ENCODE data around the gene ZNF609. TPM values are rescaled to one million over a fixed set of nuclear protein-coding genes. Genes with fewer than 3 reads are reported as not detected.
A peak's percentile ranks its signal among the peaks of the same experiment; 100 is the strongest.

Gene ZNF609
- total RNA-seq, 4 donors from 2014 or later, result 10.3 to 16.5 (median 12.4) TPM

DNA sequence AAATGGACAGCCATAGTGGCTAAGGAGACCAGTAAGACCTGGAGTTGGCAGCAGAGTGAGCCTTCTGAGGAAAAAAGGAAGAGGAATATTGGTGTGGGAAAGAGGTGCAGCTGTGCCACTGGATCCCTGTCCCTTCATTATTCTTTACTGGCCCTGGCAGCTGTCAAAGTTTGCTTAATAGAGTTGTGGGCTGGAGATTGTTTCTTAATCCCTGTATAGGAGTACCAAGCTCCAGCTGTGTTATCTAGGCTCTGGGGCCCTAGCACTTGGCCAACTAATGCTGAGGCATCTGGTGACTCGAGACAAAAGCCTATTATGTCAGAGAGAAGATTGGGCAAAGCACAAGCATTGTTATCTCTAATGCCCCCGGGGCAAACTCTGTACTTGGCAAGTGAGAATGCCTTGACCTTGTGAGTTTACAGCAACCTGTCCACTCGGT lies 61.4 kb downstream of the ZNF609 start:
- no peak overlapping the region for H3K4me3 ChIP-seq
- peak overlapping the region in 1 of 4 donors; percentile 18 for H3K27ac ChIP-seq
- no peak for DNase-seq
- no peak for TF ChIP-seq POLR2A (IDR thresholded peaks at IDR 0.05)
- TF ChIP-seq, protein P1, sequence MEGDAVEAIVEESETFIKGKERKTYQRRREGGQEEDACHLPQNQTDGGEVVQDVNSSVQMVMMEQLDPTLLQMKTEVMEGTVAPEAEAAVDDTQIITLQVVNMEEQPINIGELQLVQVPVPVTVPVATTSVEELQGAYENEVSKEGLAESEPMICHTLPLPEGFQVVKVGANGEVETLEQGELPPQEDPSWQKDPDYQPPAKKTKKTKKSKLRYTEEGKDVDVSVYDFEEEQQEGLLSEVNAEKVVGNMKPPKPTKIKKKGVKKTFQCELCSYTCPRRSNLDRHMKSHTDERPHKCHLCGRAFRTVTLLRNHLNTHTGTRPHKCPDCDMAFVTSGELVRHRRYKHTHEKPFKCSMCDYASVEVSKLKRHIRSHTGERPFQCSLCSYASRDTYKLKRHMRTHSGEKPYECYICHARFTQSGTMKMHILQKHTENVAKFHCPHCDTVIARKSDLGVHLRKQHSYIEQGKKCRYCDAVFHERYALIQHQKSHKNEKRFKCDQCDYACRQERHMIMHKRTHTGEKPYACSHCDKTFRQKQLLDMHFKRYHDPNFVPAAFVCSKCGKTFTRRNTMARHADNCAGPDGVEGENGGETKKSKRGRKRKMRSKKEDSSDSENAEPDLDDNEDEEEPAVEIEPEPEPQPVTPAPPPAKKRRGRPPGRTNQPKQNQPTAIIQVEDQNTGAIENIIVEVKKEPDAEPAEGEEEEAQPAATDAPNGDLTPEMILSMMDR (IDR thresholded peaks at IDR 0.05 in 4 of 5, conservative IDR thresholded peaks at IDR 0.05 in 1 of 5), result no peak
- H3K36me3 ChIP-seq, result no peaks in the 10 kb centered on the region
- intact Hi-C loops (cut with DNase I; ENCODE audit: low total_unique reads), result no loop called here
- in situ Hi-C loops (cut with MboI; ENCODE audit: low sequenced_read_pairs in 4 of 4), result no loop called here
- peak in 1 of 2 donors; percentile 52 for ATAC-seq
- H3K4me1 ChIP-seq, result peaks cover 18 to 25% of the 10 kb centered on the region in 2 donors
- H3K27me3 ChIP-seq, result no peaks in the 10 kb centered on the region
- H3K9me3 ChIP-seq, result no peaks in the 10 kb centered on the region

DNA sequence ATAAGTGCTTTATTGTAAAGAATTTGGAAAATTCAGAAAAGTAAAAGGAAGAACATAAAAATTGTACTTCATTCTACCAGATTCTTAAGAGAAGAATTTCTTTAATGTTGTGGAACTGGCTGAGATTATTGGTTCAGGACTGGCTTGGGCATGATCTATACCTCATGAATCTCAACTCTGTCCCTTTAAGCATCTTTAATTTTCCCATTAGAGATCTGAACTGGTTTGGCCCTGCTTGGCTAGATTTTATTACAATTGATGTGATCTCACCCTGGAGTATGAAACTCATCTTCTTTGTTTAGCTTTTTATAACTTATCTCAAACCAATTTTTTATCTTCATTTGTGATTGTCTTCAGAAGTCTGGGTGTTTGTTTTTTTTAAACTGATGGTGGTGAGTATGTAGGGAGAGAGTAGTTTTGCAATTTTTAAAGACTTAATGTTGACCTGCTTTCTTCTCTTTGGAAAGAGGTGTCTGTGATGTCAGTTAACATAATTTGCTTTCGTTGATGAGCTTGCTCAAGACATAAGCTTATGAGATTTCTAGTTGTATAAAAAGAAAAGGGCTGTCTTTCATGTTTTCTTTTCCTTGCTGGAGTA lies 61.9 kb downstream of the ZNF609 start:
- intact Hi-C loops (cut with DNase I; ENCODE audit: low total_unique reads) (no loop called here), in situ Hi-C loops (cut with MboI; ENCODE audit: low sequenced_read_pairs in 4 of 4) (no loop called here)
- Histone ChIP-seq H3K9me3 (no peaks in the 10 kb centered on the region), H3K4me1 (peaks cover 18 to 25% of the 10 kb centered on the region in 2 donors), H3K27ac (no peak overlapping the region), H3K27me3 (no peaks in the 10 kb centered on the region), H3K4me3 (no peak overlapping the region), H3K36me3 (no peaks in the 10 kb centered on the region)
- no peak for DNase-seq
- no peak for ATAC-seq
- no peak for TF ChIP-seq POLR2A (IDR thresholded peaks at IDR 0.05)
- TF ChIP-seq, protein P1 (IDR thresholded peaks at IDR 0.05 in 4 of 5, conservative IDR thresholded peaks at IDR 0.05 in 1 of 5), result no peak

DNA sequence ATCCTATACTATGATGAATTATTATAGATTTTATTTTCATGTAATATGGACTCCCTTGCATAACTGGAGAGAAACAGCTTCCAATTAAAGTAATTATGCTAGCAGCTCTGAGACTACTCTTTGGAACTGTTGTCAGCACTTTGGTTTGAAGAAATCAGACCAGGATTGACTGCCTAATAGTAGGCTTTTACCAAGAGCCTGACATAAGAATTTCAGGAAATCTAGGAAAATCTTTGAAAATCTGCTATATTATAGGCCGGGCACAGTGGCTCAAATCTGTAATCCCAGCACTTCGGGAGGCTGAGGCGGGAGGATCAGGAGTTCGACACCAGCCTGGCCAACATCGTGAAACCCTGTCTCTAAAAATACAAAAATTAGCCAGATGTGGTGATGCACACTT lies 62.9 kb downstream of the ZNF609 start:
- no peaks in the 10 kb centered on the region for H3K9me3 ChIP-seq
- H3K4me1 ChIP-seq, result peaks cover 18 to 25% of the 10 kb centered on the region in 2 donors
- in situ Hi-C loops (cut with MboI; ENCODE audit: low sequenced_read_pairs in 4 of 4) (no loop called here), intact Hi-C loops (cut with DNase I; ENCODE audit: low total_unique reads) (no loop called here)
- no peak overlapping the region for H3K4me3 ChIP-seq
- no peak overlapping the region for H3K27ac ChIP-seq
- TF ChIP-seq POLR2A (IDR thresholded peaks at IDR 0.05), result no peak
- TF ChIP-seq, protein P1 (IDR thresholded peaks at IDR 0.05 in 4 of 5, conservative IDR thresholded peaks at IDR 0.05 in 1 of 5), result no peak
- no peaks in the 10 kb centered on the region for H3K36me3 ChIP-seq
- ATAC-seq, result no peak
- no peaks in the 10 kb centered on the region for H3K27me3 ChIP-seq
- no peak for DNase-seq

GRCh38 chr15:64524778-64525177 lies 64.4 kb downstream of the ZNF609 start:
- intact Hi-C loops (cut with DNase I; ENCODE audit: low total_unique reads), result no loop called here
- Histone ChIP-seq H3K27me3 (no peaks in the 10 kb centered on the region), H3K4me1 (peaks cover 18 to 22% of the 10 kb centered on the region in 2 donors), H3K27ac (no peak overlapping the region), H3K9me3 (no peaks in the 10 kb centered on the region), H3K36me3 (no peaks in the 10 kb centered on the region), H3K4me3 (no peak overlapping the region)
- TF ChIP-seq POLR2A (IDR thresholded peaks at IDR 0.05), result no peak
- TF ChIP-seq, protein P1 (IDR thresholded peaks at IDR 0.05 in 4 of 5, conservative IDR thresholded peaks at IDR 0.05 in 1 of 5), result no peak
- in situ Hi-C loops (cut with MboI; ENCODE audit: low sequenced_read_pairs in 4 of 4), result no loop called here
- no peak for DNase-seq
- no peak for ATAC-seq

Measured in gastrocnemius medialis (tissue), 4 donors.